Stimulated activated CD8-positive, alpha-beta memory T cell treated with anti-CD3 and anti-CD28 coated beads, Interleukin-15, amount 100 ng/mL, for 1 hour (primary cell): ENCODE results near the gene CAPN2.
"Not testable (repeated sequence)": the region's sequence is repeated elsewhere in the genome, so short reads cannot be mapped to it uniquely, and the experiment has no call there.

Experiments
- DNase-seq: peaks from one replicate; pipeline ENCODE4 v3.0.0-alpha.2; 2020; ENCODE audit warnings: low read depth

CAPN2 gene

DNA sequence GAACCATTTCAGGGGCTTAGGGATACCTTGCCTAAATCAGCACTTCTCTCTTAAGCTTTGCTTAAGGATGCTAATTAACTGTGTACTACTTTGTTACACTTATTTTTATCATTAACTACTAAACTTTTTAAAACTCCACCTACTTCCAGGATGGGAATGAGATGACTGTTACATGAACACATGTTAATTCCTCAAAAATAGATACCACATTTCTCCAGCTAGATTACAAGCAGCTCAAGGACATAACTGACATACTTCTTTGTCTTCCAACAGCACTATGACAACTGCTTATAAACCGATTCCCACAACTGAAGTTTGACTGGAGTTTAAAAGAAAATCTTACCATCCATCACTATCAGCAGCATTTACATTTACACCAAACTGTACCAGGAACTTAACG, 79.7 kb downstream of the CAPN2 start:
- DNase-seq = no peak

DNA sequence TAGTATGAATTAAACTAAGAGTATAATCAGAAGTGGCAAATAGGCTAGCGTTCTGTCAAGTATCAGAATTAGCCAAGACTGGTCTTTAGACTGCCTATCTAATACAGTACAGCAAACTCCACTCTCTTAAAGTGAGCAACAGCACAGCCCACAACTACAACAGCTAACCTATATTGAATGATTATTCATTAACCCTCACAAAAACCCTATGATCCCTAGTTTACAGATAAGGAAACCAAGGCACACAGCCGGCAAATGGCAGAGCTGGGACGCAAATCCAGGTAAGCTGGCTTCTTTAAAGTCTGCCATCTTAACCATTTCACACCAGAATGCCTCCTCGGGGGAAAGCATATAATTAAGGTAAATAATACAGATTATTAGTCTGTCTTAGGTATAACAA, 81.4 kb downstream of the CAPN2 start:
- DNase-seq = no peak

GRCh38 chr1:223794136-223794880, 82.0 kb downstream of the CAPN2 start:
- no peak for DNase-seq

GRCh38 chr1:223796210-223796609, 83.9 kb downstream of the CAPN2 start:
- DNase-seq = no peak

- no peak for DNase-seq
These were observed 89.7 kb downstream of the CAPN2 start for GRCh38 chr1:223802032-223802431.

DNA sequence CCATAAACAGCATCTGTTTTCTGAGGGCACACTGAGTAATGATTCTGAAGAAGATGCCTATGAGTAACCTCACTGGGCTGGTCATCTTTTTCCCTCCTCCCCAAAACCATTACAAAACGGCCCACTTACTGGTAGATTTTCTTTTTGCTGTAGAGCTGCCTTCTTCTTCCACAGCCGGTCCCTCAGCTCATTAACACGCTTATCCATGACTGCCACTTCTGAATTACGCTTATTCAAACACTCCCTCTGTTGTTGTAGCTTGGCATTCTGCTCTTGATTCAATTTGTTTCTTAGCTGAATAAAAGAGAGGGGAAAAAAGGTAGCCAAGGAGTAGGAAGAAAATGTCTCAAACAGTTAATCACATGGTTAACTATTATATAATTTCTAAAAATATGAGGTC, 90.3 kb downstream of the CAPN2 start:
- DNase-seq = no peak

- DNase-seq = no peak
These were observed 90.9 kb downstream of the CAPN2 start for GRCh38 chr1:223803211-223803610.

DNA sequence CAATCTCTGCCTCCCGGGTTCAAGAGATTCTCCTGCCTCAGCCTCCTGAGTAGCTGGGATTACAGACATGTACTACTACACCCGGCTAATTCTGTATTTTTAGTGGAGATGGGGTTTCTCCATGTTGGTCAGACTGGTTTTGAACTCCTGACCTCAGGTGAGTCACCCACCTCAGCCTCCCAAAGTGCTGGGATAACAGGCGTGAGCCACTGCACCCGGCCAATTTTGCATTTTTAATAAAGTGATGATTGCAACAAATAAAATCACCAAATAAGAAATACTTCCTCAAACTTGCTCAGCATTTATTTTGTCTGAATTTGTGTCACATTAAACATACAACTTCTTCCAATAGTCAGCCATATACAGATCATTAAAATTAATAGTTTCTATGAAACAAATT, 97.6 kb downstream of the CAPN2 start:
- not testable (repeated sequence) for DNase-seq

GRCh38 chr1:223810586-223810985, 98.2 kb downstream of the CAPN2 start:
- no peak for DNase-seq

- DNase-seq = no peak
These were observed 99.3 kb downstream of the CAPN2 start for GRCh38 chr1:223811634-223812101.

DNA sequence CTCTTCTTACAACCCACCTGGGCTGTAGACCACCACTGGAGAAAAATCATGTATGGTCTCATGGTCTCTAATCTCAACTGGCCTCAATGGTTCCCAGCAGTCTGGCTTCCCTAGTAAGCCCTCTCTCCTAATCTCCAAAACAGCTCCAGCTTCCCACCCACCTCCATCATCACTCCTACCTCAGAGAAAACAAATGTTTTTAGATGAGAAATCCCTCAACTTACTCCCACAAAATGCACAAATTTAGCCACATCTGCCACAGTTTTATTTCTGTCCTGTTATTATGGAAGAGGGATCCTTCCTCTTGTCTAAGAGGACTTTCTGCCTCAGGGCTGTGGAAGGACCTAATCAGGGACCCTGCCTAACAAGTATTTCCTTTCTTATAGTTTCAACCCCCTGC, 101.3 kb downstream of the CAPN2 start:
- DNase-seq = no peak

DNA sequence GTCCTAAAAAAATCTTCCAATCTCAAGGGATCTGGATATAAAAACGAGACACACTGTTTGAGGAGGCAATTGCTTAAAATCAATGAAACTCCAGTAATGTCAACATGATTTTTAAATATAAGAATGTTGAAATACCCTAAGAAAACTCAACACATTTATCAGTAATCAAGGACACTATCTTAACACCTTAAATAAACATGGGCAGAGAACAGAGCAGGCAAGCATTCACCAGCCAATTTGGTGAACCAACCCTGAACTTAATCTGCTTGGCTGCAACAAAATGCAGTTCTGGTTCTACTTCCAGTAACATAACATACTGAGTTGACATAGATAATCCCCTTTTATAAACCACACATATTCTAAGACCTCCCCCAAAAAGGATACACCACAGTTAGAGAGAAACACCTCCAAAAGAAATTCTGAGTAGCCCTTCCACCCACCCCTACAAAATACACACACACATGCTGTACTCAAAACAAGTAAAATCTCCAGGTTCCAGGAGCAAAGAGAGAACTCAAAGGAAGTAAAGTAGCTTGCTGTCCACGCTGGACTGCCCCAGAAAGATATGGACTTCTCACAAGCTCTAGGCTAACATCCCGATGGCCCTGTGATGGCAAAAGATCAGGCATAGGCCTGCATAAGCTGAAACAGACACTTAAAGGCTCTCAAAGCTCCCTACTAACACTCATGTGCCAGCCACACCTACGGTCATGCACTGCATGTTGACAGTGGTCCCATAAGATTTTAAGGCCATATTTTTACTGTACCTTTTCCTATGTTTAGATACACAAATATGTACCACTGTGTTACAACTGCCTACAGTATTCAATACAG, 102.9 kb downstream of the CAPN2 start:
- no peak for DNase-seq

DNA sequence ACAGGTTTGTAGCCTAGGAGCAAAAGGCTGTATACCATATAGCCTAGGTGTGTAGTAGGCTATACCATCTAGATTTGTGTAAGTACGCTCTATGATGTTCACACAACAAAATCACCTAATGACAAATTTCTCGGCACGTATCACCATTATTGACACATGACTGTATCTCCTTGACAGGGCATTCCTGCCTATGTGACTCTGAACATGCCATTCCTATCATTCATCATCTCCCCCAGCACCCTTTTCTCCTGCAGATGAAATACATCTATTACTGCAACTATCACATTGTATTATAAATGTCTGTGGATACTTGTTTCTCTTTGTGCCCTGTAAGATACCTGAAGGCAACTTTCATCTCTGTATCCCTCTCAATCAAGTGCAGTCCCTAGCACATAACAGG, 103.5 kb downstream of the CAPN2 start:
- no peak for DNase-seq

- not testable (repeated sequence) for DNase-seq
These were observed 104.9 kb downstream of the CAPN2 start for GRCh38 chr1:223817265-223817664.

DNA sequence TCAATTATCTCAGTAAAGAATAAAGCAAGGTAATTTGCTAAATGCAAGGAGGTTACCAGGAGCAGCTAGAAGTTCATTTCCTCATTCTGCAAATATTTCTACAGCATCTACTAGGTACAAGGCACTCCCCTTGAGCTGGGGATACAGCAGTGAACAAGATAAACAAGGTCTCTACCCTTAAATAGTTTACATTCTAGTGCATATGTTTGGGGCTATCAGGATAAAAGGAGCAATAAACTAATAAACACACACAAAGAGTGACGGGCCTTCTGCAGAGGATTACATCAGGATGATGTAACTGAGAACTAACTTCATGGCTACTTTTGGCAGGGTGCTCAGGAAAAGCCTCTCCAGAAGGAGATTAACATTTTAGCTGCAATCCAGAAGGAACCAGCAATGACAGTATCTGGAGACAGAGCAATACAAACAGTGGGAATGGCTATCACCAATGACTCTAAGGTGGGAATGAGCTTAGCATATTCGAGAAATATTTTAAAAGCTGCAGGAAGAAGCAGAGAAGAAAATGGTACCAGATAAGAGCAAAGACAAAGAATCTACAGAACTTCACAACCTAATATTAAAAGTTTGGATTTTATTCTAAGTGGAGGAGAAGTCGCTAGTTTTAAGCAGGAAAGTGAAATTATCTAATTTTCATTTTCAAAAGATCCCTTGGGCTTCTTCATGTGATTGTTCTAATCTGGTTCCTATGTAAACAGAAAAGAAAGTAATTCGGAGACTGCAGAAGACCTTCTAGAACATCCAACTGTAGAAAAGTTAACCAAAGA, 107.6 kb downstream of the CAPN2 start:
- no peak for DNase-seq

DNA sequence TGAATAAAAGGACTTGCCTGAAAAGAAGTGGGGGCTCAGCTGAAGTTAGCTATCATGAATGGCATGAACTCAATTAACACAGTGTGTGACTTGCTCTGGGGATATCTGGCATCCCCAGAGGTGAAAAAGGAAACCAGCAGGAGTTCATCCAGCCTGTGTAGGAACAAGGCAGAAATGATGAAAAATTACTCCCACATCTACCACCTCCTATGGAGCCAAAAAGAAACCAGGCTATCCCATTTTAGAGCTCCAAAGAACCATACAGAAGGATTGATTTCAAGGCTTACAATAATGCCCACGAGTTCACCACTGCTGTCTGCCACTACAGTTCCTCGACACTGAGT, 108.1 kb downstream of the CAPN2 start:
- DNase-seq = no peak

GRCh38 chr1:223820971-223821370, 108.6 kb downstream of the CAPN2 start:
- DNase-seq = no peak

DNA sequence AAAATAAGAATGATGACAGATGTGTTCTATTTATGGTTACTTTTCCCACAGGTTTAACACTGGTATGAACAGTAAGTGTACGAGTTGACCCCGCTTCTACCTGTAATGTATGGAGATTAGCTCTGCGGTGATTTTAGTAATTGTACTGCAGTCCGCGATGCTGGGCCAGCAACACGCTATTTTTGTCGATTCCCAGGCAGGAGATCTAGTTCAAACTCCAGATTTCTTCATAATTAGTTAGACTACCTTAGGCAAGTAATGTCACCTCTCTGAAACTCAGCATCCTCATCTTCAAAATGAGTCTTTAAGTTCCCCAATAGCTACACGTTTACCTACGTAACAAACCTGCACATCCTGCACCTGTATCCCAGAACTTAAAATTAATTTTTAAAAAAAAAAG, 111.9 kb downstream of the CAPN2 start:
- no peak for DNase-seq

DNA sequence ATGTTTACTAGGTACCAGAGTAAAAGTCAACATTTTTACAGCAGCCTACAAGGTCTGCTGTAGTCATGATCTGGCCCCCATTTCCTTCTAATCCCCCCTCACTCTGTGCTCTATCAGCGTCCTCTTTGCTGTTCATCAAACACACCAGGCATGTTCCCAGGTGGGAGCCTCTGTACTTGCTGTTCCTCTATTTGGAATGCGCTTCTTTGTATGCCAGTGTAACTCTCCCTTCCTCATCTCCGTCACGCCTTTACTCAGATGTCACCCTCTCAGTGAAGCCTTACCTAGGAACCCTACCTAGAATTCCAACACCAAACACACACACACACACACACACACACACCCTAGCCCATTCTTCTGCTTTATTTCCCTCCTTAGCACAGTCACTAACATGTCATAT, 112.4 kb downstream of the CAPN2 start:
- DNase-seq = no peak
